Ectodermal cell (in vitro differentiated cells): ENCODE results near the gene AFAP1L1.
"Not testable (repeated sequence)": the region's sequence is repeated elsewhere in the genome, so short reads cannot be mapped to it uniquely, and the experiment has no call there.

Source experiments
- H3K27ac ChIP-seq: 2 replicates; pipeline ENCODE4 v1.7.0; 2013; ENCODE audit warnings: mild to moderate bottlenecking, low read depth, low read length; ENCODE audit not compliant: insufficient read depth, poor library complexity, severe bottlenecking
- H3K27me3 ChIP-seq: 2 replicates; pipeline ENCODE4 v1.7.0; 2013; ENCODE audit warnings: mild to moderate bottlenecking, low read length; ENCODE audit not compliant: insufficient read depth, control insufficient read depth, poor library complexity, severe bottlenecking
- H3K36me3 ChIP-seq: one replicate; pipeline ENCODE4 v1.7.0; 2013; ENCODE audit warnings: low read length; ENCODE audit not compliant: control insufficient read depth, insufficient read depth
- H3K4me1 ChIP-seq: one replicate; pipeline ENCODE4 v1.7.0; 2013; ENCODE audit warnings: low read length; ENCODE audit not compliant: control insufficient read depth, insufficient read depth
- H3K4me3 ChIP-seq: 2 replicates; pipeline ENCODE4 v1.7.0; 2013; ENCODE audit warnings: low read depth, low read length, control low read depth; ENCODE audit not compliant: insufficient read depth
- H3K9me3 ChIP-seq: 2 replicates; pipeline ENCODE4 v1.7.0; 2013; ENCODE audit warnings: mild to moderate bottlenecking, low read length, moderate library complexity; ENCODE audit not compliant: control insufficient read depth
- WGBS, 2 experiments: methylation state at CpG; one replicate each; pipeline ENCODE4 v1.1.7; 2013; ENCODE audit warnings: missing lambda C conversion rate in 2 of 2; 5-methylcytosine and 5-hydroxymethylcytosine counted together

AFAP1L1 gene

GRCh38 chr5:149386166-149386565 is 114.5 kb downstream of the AFAP1L1 start:
- Histone ChIP-seq H3K4me1 (peaks cover 6% of the 10 kb centered on the region), H3K27me3 (no peaks in the 10 kb centered on the region), H3K27ac (no peak overlapping the region), H3K9me3 (no peaks in the 10 kb centered on the region), H3K36me3 (no peaks in the 10 kb centered on the region), H3K4me3 (no peak overlapping the region)
- 84 to 90% methylated on average over 5 of the region's 5 CpGs for WGBS, 2 experiments

GRCh38 chr5:149387081-149387631 is 115.5 kb downstream of the AFAP1L1 start:
- WGBS, 2 experiments = 93 to 95% methylated on average over 9 of the region's 9 CpGs
- Histone ChIP-seq H3K9me3 (no peaks in the 10 kb centered on the region), H3K27me3 (no peaks in the 10 kb centered on the region), H3K27ac (no peak overlapping the region), H3K4me3 (no peak overlapping the region), H3K36me3 (no peaks in the 10 kb centered on the region), H3K4me1 (no peaks in the 10 kb centered on the region)

- WGBS, 2 experiments = 89 to 97% methylated on average over 1 of the region's 1 CpG
- Histone ChIP-seq H3K27me3 (no peaks in the 10 kb centered on the region), H3K9me3 (no peaks in the 10 kb centered on the region), H3K4me3 (no peak overlapping the region), H3K4me1 (no peaks in the 10 kb centered on the region), H3K36me3 (no peaks in the 10 kb centered on the region), H3K27ac (no peak overlapping the region)
Measured at GRCh38 chr5:149387982-149388381, 116.3 kb downstream of the AFAP1L1 start.

- no peak overlapping the region for H3K4me3 ChIP-seq
- no peaks in the 10 kb centered on the region for H3K9me3 ChIP-seq
- H3K36me3 ChIP-seq = no peaks in the 10 kb centered on the region
- no peaks in the 10 kb centered on the region for H3K27me3 ChIP-seq
- 80 to 82% methylated on average over 7 of the region's 7 CpGs for WGBS, 2 experiments
- H3K27ac ChIP-seq = no peak overlapping the region
- H3K4me1 ChIP-seq = no peaks in the 10 kb centered on the region
Measured at GRCh38 chr5:149388498-149389190, 117.0 kb downstream of the AFAP1L1 start.

GRCh38 chr5:149389552-149390495 is 118.2 kb downstream of the AFAP1L1 start:
- Histone ChIP-seq H3K27me3 (no peaks in the 10 kb centered on the region), H3K4me3 (no peak overlapping the region), H3K36me3 (no peaks in the 10 kb centered on the region), H3K4me1 (no peaks in the 10 kb centered on the region), H3K27ac (no peak overlapping the region), H3K9me3 (no peaks in the 10 kb centered on the region)
- WGBS, 2 experiments = 88 to 90% methylated on average over 9 to 11 of the region's 11 CpGs

GRCh38 chr5:149391076-149391475 is 119.4 kb downstream of the AFAP1L1 start:
- not testable (repeated sequence) for H3K9me3 ChIP-seq, H3K4me3 ChIP-seq, H3K4me1 ChIP-seq, H3K36me3 ChIP-seq, H3K27me3 ChIP-seq, H3K27ac ChIP-seq
- WGBS, 2 experiments = 89 to 91% methylated on average over 6 of the region's 6 CpGs
